IPS-15b (cell line): ENCODE measurements around the gene CPA5.

Experiments
- H3K27me3 ChIP-seq: one replicate; pipeline ENCODE4 v1.6.1; 2013; ENCODE audit warnings: low read length; ENCODE audit not compliant: control insufficient read depth, insufficient read depth
- H3K36me3 ChIP-seq: one replicate; pipeline ENCODE4 v1.6.1; 2013; ENCODE audit warnings: low read length; ENCODE audit not compliant: control insufficient read depth, insufficient read depth
- H3K4me1 ChIP-seq: one replicate; pipeline ENCODE4 v1.6.1; 2013; ENCODE audit warnings: mild to moderate bottlenecking, low read length; ENCODE audit not compliant: control insufficient read depth, insufficient read depth
- H3K4me3 ChIP-seq: one replicate; pipeline ENCODE4 v1.5.1; 2013; ENCODE audit warnings: low read depth, low read length
- H3K9ac ChIP-seq: one replicate; pipeline ENCODE4 v1.6.1; 2013; ENCODE audit warnings: low read depth, mild to moderate bottlenecking, low read length
- H3K9me3 ChIP-seq: one replicate; pipeline ENCODE4 v1.6.1; 2013; ENCODE audit warnings: mild to moderate bottlenecking, low read length; ENCODE audit not compliant: control insufficient read depth, insufficient read depth

The CPA5 gene

DNA sequence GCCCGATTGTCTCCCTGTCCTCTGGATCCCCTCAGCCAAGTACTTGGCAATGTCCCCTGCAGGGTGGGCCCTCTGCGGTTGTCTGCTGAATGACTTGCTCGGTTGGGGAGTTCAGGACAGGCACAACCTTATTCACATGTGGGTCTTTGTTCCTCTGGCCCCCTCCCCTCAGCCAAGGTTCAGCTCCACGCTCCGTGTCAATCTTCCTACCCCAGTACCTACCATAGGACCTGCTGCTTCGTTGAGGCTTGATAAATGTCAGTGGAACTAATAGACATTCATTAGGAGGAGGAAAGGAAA, 7.1 kb downstream of the CPA5 start:
- Histone ChIP-seq H3K4me3 (no peak overlapping the region), H3K36me3 (no peaks in the 10 kb centered on the region), H3K4me1 (peaks cover 22% of the 10 kb centered on the region), H3K27me3 (peaks cover 6% of the 10 kb centered on the region), H3K9ac (no peak overlapping the region), H3K9me3 (no peaks in the 10 kb centered on the region)

DNA sequence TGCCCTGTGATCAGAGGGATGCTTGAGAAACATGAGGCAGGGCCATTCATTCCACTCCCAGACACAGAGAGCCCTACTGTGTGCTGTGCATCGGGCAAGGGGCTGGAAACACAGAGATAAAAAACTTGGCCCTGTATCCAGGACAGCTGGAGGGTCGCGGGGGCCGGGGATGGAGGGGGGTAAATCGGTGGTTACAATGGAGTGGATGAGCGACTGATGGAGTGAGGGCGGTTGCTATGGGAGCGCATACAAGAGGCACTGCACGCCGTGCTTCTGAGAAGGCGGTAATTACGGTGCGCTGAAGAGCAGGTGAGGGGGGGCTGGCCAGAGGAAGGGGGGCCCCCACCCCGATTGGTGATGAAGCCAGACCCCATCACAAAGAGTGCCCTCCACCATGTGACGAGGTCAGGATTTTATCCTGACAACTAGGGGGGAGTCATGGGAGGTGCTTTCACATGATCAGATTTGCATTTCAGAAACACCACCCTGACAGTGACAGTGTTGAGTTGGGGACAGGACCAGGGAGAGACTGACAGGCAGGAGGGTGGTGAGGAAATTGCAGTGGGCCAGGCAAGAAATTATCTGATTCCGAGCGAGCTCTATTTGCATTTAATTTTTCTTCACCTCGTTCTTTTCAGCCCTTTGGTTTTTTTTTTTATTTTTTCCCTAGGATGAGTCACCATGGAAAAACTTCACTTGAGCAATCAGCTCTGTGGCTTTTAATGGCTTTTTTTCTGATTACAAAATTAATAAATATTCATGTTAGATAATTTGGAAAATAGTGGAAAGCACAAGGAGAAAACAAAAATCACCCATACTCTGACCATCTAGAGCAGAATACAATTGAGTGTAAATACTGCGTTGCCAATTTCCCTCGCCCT, 7.8 kb downstream of the CPA5 start:
- Histone ChIP-seq H3K9me3 (no peaks in the 10 kb centered on the region), H3K9ac (no peak overlapping the region), H3K27me3 (peaks cover 6% of the 10 kb centered on the region), H3K36me3 (no peaks in the 10 kb centered on the region), H3K4me1 (peaks cover 22% of the 10 kb centered on the region), H3K4me3 (no peak overlapping the region)

DNA sequence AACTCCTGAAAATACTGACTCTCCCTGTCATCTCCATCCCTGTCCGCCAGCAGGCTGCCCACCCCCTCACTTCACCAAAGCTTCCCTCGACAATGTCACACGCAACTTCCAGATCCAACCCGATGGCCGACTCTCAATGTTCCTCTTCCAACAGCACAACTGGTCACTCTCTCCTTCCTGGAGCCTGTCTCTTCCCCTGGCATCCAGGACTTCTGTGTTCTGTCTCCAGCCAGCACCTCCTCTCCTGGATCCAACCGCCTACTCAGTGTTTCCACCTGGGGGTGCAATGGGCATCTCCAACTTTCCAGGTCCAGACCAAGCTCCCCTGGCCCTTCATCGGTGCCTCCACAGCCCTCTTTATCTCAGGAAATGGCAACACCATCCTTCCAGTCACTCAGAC, 8.6 kb downstream of the CPA5 start:
- Histone ChIP-seq H3K4me1 (peaks cover 22% of the 10 kb centered on the region), H3K36me3 (peaks cover under 1% of the 10 kb centered on the region), H3K27me3 (peaks cover 6% of the 10 kb centered on the region), H3K9ac (no peak overlapping the region), H3K9me3 (no peaks in the 10 kb centered on the region), H3K4me3 (no peak overlapping the region)

DNA sequence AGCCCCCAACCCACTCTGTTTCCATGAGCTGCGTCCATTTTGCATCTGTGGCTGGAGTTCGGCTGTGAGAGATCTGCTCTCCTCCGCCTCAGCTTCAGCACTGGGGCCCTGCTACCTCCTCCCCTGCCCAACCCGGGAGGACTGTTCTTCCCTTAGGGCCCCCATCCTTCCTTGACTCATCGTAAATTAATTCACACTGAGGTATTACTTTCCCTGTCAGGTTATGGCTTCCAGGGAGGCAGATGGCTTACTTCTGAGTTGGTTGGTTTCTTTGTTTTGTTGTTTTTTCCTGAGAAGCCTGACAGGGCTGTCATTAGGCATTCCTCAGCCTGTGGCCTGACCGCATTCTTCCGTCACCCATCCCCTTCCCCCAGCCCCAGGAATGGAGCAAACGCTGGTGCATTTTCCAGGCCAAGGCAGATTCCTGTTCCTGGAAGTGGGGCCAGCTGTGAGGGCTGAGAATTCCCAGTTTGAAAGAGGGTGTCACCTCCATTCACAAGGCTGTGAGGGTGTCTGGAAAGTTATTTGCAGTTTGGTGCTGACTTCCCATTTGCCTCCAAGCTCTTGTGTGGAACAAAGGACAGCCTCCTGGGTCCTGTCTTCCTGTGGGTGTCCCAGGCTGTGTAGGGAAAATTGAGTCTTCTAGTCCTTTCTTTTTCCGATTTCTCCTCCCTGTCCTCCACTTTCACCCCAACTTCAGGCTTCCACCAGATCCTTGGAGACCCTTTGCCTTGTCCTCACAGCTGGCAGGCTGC, 11.7 kb downstream of the CPA5 start:
- peaks cover 12% of the 10 kb centered on the region for H3K4me1 ChIP-seq
- H3K27me3 ChIP-seq = peaks cover 3% of the 10 kb centered on the region
- no peaks in the 10 kb centered on the region for H3K9me3 ChIP-seq
- peaks cover 3% of the 10 kb centered on the region for H3K36me3 ChIP-seq
- no peak overlapping the region for H3K4me3 ChIP-seq
- no peak overlapping the region for H3K9ac ChIP-seq

DNA sequence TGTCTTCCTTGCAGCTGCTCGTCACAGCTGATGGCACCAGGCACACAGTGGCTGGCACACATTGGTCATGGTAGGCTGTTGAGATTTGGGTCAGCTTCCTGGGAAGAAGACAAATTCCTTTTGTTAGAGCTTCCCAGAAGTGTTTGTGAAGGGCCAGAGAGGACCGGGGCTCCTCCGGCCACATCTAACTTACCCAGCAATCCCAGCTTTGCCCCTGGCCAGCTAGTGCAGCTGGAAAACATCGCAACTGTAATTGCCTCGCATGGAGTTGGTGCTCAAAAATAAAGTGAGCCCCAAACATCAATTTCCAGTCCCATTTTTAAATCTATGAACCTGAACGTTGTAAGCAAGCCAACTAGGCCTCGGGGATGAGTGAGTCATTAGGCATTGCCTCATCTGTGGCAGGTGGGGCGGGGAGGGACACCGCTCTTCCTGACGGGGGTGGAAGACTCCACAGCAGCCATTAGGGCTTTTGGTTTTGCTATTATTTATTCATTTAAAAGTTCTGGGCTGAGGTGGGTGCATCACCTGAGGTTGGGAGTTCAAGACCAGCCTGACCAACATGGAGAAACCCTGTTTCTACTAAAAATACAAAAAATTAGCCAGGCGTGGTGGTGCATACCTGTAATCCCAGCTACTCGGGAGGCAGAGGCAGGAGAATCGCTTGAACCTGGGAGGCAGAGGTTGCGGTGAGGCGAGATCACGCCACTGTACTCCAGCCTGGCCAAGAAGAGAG, 12.4 kb downstream of the CPA5 start:
- Histone ChIP-seq H3K9ac (no peak overlapping the region), H3K4me1 (peaks cover 5% of the 10 kb centered on the region), H3K9me3 (no peaks in the 10 kb centered on the region), H3K4me3 (no peak overlapping the region), H3K27me3 (no peaks in the 10 kb centered on the region), H3K36me3 (peaks cover 3% of the 10 kb centered on the region)

DNA sequence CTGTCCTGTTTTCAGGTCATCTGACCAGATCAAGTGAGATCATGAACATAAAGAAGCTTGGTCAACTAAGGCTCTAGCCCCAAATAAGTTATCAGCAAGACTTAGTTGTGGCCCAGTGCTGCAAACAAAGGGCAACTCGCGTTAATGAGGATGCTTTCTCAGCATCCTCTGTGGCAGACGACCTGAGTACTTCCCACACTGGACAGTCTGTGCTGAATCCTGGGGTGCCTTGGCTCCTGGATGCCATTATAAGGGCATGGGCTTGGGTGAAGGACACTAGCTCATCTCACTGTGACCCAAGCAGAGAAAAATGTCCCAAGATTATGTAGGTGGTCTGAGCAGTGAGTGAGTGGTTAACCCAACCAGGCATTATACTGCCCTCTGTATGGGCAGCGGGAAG, 13.9 kb downstream of the CPA5 start:
- peaks cover 4% of the 10 kb centered on the region for H3K4me1 ChIP-seq
- H3K4me3 ChIP-seq = no peak overlapping the region
- peaks cover 3% of the 10 kb centered on the region for H3K36me3 ChIP-seq
- no peaks in the 10 kb centered on the region for H3K9me3 ChIP-seq
- H3K9ac ChIP-seq = no peak overlapping the region
- H3K27me3 ChIP-seq = no peaks in the 10 kb centered on the region

DNA sequence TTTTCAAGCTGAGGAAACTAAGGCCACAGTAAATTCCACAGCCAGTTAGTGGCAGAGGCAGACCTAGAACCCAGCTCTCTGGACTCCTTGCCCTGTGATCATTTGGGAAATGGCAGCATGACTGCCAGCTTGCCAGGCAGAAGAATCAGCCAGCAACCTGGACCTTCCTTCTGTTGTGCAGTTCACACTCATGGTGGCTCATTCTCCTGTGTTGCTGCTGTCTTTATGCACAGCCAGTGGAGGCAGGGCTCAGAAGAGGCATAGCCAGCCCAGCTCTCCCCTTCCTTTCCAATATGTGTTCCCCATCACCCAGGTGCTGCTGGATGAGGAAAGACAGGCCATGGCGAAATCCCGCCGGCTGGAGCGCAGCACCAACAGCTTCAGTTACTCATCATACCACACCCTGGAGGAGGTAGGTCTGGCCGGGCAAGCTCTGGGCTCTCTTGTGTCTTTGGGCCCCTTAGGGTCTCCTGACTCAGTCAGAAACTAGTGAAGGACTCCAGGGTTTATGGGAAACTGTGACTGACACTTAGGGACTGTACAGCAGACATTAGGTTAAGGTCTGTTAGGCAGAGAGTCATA, 14.8 kb downstream of the CPA5 start:
- H3K27me3 ChIP-seq = no peaks in the 10 kb centered on the region
- H3K36me3 ChIP-seq = peaks cover 3% of the 10 kb centered on the region
- no peaks in the 10 kb centered on the region for H3K9me3 ChIP-seq
- H3K4me3 ChIP-seq = no peak overlapping the region
- no peak overlapping the region for H3K9ac ChIP-seq
- peaks cover 4% of the 10 kb centered on the region for H3K4me1 ChIP-seq

DNA sequence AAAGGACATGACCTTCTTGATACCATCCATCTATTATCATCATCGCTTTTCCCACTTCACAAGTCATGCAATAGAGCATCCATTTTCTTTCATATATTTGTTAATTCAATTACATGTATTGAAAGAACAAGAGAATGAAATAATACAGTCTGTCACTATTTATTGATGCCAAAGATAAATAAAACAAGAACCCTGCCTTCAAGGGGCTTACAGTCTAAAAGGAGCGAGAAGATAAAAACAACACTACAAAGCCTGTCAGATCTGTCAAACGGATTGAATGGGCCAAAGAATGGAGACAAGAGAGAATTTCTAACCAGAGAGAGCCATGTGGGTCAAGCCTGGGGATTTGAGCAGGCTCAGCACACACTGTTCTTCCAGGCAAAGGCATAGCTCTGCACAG, 15.9 kb downstream of the CPA5 start:
- H3K4me3 ChIP-seq = no peak overlapping the region
- peaks cover 8% of the 10 kb centered on the region for H3K4me1 ChIP-seq
- H3K36me3 ChIP-seq = peaks cover 3% of the 10 kb centered on the region
- no peaks in the 10 kb centered on the region for H3K9me3 ChIP-seq
- H3K9ac ChIP-seq = no peak overlapping the region
- no peaks in the 10 kb centered on the region for H3K27me3 ChIP-seq

DNA sequence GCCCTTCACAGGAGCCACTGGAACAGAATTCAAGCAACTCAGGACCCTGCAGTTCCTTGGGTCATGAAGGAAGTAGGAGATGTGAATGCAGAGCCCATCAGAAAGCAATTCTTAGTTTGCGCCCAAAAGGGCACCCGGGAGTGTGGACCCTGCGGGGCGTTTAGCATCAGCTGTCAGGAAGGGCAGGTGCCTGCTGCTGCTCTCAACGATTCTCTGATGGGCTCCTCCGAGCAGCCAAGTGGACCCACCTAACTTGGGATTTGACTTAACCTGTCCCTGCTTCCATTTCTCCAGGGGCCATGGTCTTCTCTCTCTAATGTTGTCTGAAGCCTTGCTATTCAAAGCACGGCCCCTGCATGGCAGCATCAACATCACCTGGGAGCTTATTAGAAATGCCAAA, 17.1 kb downstream of the CPA5 start:
- Histone ChIP-seq H3K27me3 (no peaks in the 10 kb centered on the region), H3K36me3 (peaks cover 3% of the 10 kb centered on the region), H3K4me1 (peaks cover 5% of the 10 kb centered on the region), H3K9ac (no peak overlapping the region), H3K9me3 (no peaks in the 10 kb centered on the region), H3K4me3 (no peak overlapping the region)

DNA sequence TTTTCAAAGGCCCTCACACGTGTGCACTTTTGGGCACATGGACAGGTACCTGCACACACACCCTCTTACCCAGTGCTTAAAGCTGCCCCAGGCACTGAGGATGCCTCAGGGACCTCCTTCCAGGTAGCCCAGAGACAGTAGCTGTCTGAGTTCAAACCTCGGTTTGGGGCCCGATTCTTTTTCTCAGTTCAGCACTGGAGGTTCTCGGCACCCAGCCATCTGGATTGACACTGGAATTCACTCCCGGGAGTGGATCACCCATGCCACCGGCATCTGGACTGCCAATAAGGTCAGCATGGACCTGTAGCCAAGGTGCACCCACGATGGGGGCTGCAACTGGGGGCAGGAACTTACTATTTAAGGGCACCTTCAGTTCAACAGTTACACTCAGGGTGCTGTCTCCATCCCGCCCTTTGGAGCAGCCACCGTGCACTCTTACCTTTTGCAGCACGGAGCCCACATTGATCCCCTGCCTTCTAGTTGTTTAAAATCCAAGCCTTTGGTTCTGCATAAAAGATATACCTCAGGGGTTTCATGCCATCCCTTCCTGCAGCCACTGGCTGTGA, 17.7 kb downstream of the CPA5 start:
- peaks cover 5% of the 10 kb centered on the region for H3K4me1 ChIP-seq
- no peaks in the 10 kb centered on the region for H3K27me3 ChIP-seq
- no peak overlapping the region for H3K9ac ChIP-seq
- H3K36me3 ChIP-seq = peaks cover 3% of the 10 kb centered on the region
- H3K4me3 ChIP-seq = no peak overlapping the region
- no peaks in the 10 kb centered on the region for H3K9me3 ChIP-seq

DNA sequence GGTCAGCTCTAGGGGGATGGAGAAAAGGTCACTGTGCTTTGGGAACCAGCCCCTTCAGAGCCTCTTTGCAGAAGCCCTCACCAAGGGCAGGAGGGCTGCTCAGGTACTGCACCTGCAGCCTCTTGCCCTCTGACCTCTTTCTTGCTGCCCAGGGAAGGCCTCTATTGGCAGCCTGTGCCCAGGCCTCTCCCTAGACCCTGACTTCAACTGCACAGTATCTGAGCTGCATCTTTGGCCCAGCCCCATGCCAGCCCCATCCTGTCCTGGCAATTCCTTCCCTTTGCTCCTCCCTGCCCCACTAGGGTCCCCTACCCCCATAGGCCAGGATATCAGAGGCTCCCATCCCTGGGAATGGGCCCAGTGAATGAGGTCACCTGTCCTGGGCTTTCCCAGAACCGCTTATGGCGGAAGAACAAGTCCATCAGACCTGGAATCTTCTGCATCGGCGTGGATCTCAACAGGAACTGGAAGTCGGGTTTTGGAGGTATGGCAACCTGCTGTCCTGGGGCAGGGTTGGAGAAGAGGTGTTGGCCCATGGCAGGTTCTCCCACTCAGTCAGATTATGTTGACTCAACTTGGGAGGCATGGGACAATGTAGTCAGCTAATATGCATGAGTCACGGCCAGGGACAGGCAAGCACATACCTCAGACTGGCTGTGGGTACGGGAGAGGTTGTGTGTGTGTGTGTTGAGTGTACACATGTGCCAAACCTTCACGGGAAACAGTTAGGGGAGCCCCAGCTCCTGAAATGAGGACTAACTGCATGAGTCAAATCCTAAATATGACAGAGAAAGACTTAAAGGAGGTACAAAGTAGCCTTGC, 18.6 kb downstream of the CPA5 start:
- Histone ChIP-seq H3K27me3 (no peaks in the 10 kb centered on the region), H3K4me3 (no peak overlapping the region), H3K36me3 (peaks cover 3% of the 10 kb centered on the region), H3K9me3 (no peaks in the 10 kb centered on the region), H3K9ac (no peak overlapping the region), H3K4me1 (peaks cover 5% of the 10 kb centered on the region)
